DND-41 (cell line): ENCODE measurements around the gene ACVR2B.

Source experiments
- ATAC-seq: fragments of 200-7000 bp; cut with Tn5 transposase; 3 replicates; pipeline ENCODE4 v1.9.1; 2021; ENCODE audit warnings: low read depth; ENCODE audit not compliant: insufficient read depth
- DNase-seq: peaks from one replicate; pipeline ENCODE4 v3.0.0-alpha.2; 2020
- H2AFZ ChIP-seq: 2 replicates; pipeline ENCODE4 v1.6.0; 2012; ENCODE audit warnings: low read depth, low read length
- H3K27ac ChIP-seq: 2 replicates; pipeline ENCODE4 v1.5.1; 2012; ENCODE audit warnings: low read length, inconsistent platforms
- H3K27me3 ChIP-seq: fragments of 200-600 bp; sonication (generic); 2 replicates; pipeline ENCODE4 v1.6.0; 2012; ENCODE audit warnings: low read length, mild to moderate bottlenecking, inconsistent platforms; ENCODE audit not compliant: insufficient read depth, poor library complexity
- H3K36me3 ChIP-seq: 2 replicates; pipeline ENCODE4 v1.5.1; 2012; ENCODE audit warnings: low read length, inconsistent platforms; ENCODE audit not compliant: insufficient read depth
- H3K4me1 ChIP-seq: 2 replicates; pipeline ENCODE4 v1.5.1; 2012; ENCODE audit warnings: mild to moderate bottlenecking, low read length; ENCODE audit not compliant: insufficient read depth
- H3K4me2 ChIP-seq: 2 replicates; pipeline ENCODE4 v1.6.0; 2012; ENCODE audit warnings: mild to moderate bottlenecking, moderate library complexity, low read length, inconsistent platforms; ENCODE audit not compliant: insufficient read depth
- H3K4me3 ChIP-seq, 2 experiments: fragments of 200-600 bp in 1 of 2; shearing (Covaris generic) in 1 of 2; 2 replicates each; pipeline ENCODE4 v1.5.1; 2012 to 2016; ENCODE audit warnings: inconsistent platforms in 2 of 2, low read length in 2 of 2, mild to moderate bottlenecking in 2 of 2, low read depth in 1 of 2, moderate library complexity in 1 of 2
- H3K79me2 ChIP-seq: 2 replicates; pipeline ENCODE4 v1.6.0; 2012; ENCODE audit warnings: low read length, inconsistent platforms; ENCODE audit not compliant: insufficient read depth
- H3K9ac ChIP-seq: 2 replicates; pipeline ENCODE4 v1.6.0; 2012; ENCODE audit warnings: low read depth, mild to moderate bottlenecking, inconsistent platforms, low read length, moderate library complexity
- H3K9me3 ChIP-seq: 2 replicates; pipeline ENCODE4 v1.5.1; 2012; ENCODE audit warnings: low read length, moderate library complexity, mild to moderate bottlenecking, inconsistent platforms; ENCODE audit not compliant: insufficient read depth, severe bottlenecking
- H4K20me1 ChIP-seq: 2 replicates; pipeline ENCODE4 v1.6.0; 2012; ENCODE audit warnings: low read length; ENCODE audit not compliant: insufficient read depth
- EZH2 ChIP-seq: IDR thresholded peaks from 3 replicates; pipeline ENCODE4 v1.6.1; 2012; ENCODE audit warnings: borderline replicate concordance, low read depth, mild to moderate bottlenecking, moderate library complexity, low read length, inconsistent platforms; ENCODE audit not compliant: severe bottlenecking
- TF ChIP-seq, protein P1 (sequence below): IDR thresholded peaks from 2 replicates; pipeline ENCODE4 v1.5.1; 2012; ENCODE audit warnings: borderline replicate concordance, low read length, moderate library complexity, mild to moderate bottlenecking; ENCODE audit not compliant: poor library complexity, severe bottlenecking; ENCODE audit errors: extremely low read depth

The ACVR2B gene

DNA sequence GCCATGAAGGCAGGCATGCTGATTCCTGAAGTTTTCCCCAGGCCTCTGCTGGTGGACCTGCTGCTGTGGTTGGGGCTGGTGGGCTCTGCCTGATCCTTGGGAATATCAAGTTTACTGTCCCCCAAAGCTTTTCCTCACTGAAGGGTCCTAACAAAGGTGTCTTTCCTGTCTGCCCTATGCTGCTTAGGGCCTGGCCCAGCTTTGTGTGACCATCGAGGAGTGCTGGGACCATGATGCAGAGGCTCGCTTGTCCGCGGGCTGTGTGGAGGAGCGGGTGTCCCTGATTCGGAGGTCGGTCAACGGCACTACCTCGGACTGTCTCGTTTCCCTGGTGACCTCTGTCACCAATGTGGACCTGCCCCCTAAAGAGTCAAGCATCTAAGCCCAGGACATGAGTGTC lies 29.3 kb downstream of the ACVR2B start:
- Histone ChIP-seq H3K79me2 (no peaks in the 10 kb centered on the region), H2AFZ (no peak overlapping the region), H3K4me2 (no peak overlapping the region), H3K27me3 (no peaks in the 10 kb centered on the region), H3K9ac (no peak overlapping the region), H4K20me1 (peaks cover 15% of the 10 kb centered on the region), H3K4me3 (no peak overlapping the region), H3K36me3 (peaks cover 73% of the 10 kb centered on the region), H3K9me3 (no peaks in the 10 kb centered on the region), H3K4me1 (no peaks in the 10 kb centered on the region), H3K27ac (no peak overlapping the region)
- ATAC-seq (no peak), DNase-seq (no peak)
- TF ChIP-seq, protein P1, sequence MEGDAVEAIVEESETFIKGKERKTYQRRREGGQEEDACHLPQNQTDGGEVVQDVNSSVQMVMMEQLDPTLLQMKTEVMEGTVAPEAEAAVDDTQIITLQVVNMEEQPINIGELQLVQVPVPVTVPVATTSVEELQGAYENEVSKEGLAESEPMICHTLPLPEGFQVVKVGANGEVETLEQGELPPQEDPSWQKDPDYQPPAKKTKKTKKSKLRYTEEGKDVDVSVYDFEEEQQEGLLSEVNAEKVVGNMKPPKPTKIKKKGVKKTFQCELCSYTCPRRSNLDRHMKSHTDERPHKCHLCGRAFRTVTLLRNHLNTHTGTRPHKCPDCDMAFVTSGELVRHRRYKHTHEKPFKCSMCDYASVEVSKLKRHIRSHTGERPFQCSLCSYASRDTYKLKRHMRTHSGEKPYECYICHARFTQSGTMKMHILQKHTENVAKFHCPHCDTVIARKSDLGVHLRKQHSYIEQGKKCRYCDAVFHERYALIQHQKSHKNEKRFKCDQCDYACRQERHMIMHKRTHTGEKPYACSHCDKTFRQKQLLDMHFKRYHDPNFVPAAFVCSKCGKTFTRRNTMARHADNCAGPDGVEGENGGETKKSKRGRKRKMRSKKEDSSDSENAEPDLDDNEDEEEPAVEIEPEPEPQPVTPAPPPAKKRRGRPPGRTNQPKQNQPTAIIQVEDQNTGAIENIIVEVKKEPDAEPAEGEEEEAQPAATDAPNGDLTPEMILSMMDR: no peak
- no peak for TF ChIP-seq EZH2

DNA sequence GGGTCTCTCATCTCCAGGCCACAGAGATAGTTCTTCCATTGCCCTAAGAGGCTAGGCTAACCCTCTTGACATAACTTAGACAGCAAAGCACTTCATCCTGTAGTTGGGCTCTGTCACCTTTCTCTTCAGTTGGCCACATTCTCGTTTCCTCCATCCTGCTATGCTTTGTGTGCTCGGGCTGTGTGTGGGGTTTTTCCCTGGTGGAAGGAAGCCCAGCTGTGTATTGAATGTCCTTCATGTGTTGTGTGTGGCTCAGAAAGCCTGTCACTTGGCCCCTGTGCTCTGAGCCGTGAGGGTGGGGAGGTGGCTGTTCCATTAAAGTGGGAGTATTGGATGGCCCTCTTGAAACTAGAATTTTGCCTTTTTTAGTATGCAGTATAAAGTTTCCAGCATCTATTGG lies 33.6 kb downstream of the ACVR2B start:
- peaks cover 7% of the 10 kb centered on the region; the same call in 1 of the 2 replicates for H4K20me1 ChIP-seq
- no peaks in the 10 kb centered on the region for H3K27me3 ChIP-seq
- no peaks in the 10 kb centered on the region for H3K9me3 ChIP-seq
- no peaks in the 10 kb centered on the region for H3K4me1 ChIP-seq
- no peaks in the 10 kb centered on the region for H3K79me2 ChIP-seq
- no peak overlapping the region for H3K4me2 ChIP-seq
- no peak overlapping the region for H3K27ac ChIP-seq
- no peak overlapping the region for H2AFZ ChIP-seq
- H3K9ac ChIP-seq: no peak overlapping the region
- TF ChIP-seq, protein P1: no peak
- TF ChIP-seq EZH2: no peak
- H3K36me3 ChIP-seq: peaks cover 36% of the 10 kb centered on the region
- DNase-seq (no peak), ATAC-seq (no peak)
- H3K4me3 ChIP-seq: no peak overlapping the region

DNA sequence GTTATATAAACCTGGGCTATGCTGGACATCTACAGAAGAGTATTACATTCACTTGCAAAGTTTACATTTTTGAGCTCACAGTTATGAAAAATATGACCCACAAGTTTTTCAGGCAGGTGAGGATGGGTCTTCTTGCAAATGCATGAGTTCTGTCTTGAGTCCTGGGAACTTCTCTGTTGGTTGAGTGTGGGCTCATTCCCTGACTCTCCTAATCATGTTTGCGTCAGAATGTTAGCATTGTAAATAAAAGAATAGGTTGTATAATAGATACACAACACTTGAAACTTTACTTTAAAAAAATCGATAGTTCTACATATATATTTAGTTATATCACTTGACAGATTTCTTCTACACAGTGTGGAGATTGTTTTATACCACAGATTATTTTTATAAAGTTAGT lies 35.3 kb downstream of the ACVR2B start:
- H3K9me3 ChIP-seq: no peaks in the 10 kb centered on the region
- H3K79me2 ChIP-seq: no peaks in the 10 kb centered on the region
- H3K4me1 ChIP-seq: no peaks in the 10 kb centered on the region
- H3K36me3 ChIP-seq: peaks cover 20% of the 10 kb centered on the region
- H3K4me3 ChIP-seq: no peak overlapping the region
- H3K27ac ChIP-seq: no peak overlapping the region
- H4K20me1 ChIP-seq: peaks cover 7% of the 10 kb centered on the region; the same call in 1 of the 2 replicates
- no peaks in the 10 kb centered on the region for H3K27me3 ChIP-seq
- ATAC-seq: no peak
- no peak for TF ChIP-seq EZH2
- TF ChIP-seq, protein P1: no peak
- no peak for DNase-seq
- no peak overlapping the region for H3K4me2 ChIP-seq
- no peak overlapping the region for H3K9ac ChIP-seq
- H2AFZ ChIP-seq: no peak overlapping the region

DNA sequence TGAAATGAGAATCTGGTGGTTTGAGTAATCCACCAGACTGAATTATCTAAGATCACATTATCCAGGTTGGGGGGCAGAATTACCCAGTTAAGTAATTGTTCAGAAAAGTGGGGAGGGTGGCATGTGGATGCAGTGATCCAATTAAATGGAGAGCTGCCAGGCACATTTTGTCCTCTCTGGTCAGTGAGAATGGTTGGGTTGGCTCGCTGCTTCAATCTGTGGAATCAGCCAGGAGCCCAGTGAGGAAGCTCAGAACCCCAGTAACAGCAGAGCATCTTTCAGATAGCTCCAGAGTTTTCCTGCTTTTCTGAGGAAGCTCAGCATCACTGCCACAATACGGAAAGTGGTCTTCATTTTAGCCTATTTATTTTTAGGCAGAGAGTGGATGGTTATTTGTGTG lies 36.1 kb downstream of the ACVR2B start:
- DNase-seq (no peak), ATAC-seq (no peak)
- Histone ChIP-seq H3K27ac (no peak overlapping the region), H4K20me1 (peaks cover 7% of the 10 kb centered on the region; the same call in 1 of the 2 replicates), H3K4me1 (no peaks in the 10 kb centered on the region), H3K36me3 (peaks cover 14% of the 10 kb centered on the region), H3K9me3 (no peaks in the 10 kb centered on the region), H3K9ac (no peak overlapping the region), H2AFZ (no peak overlapping the region), H3K27me3 (no peaks in the 10 kb centered on the region), H3K4me3 (no peak overlapping the region), H3K4me2 (no peak overlapping the region), H3K79me2 (no peaks in the 10 kb centered on the region)
- TF ChIP-seq, protein P1: no peak
- no peak for TF ChIP-seq EZH2
